ENCODE results near the gene NT5C. TPM values are rescaled to one million over a fixed set of nuclear protein-coding genes. Genes with fewer than 3 reads are reported as not detected.
"Not testable (repeated sequence)": the region's sequence is repeated elsewhere in the genome, so short reads cannot be mapped to it uniquely, and the experiment has no call there.

NT5C gene
- total and polyA plus RNA-seq, 9 donors, result 38.3 to 55.6 (median 44.0) TPM

DNA sequence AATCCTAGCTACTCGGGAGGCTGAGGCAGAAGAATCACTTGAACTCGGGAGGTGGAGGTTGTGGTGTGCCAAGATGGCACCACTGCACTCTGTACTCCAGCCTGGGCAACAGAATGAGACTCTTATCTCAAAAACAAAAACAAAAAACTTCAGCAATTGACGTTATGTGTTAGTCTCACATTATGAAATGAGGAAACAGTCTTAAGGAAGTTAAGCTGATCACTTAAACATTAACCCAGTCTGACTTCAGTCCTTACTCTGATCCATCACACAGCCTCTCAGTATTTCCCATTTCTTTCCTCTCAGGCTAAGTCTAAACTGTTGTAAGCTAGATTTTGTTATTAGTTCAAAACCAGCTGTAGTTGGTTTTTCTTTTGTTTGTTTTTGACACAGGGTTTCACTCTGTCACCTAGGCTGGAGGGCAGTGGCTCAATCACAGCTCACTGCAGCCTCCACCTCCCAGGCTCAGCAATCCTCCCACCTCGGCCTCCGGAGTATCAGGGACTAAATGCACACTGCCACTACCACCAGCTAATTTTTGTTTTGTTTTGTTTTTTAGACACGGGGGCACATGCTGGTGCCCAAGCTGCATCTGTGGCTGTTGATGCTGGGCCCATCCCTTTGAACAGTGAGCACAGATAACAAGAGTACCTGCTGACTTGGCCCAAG, 16.5 kb upstream of the NT5C start:
- H3K9me3 ChIP-seq (replicated peaks; ENCODE audit: control insufficient read depth, low read depth, low read length), result no peaks in the 10 kb centered on the region
- no peak for DNase-seq
- no peak overlapping the region for H3K4me3 ChIP-seq (ENCODE audit: low read length)
- H3K27ac ChIP-seq (ENCODE audit: low read length), result no peak overlapping the region
- WGBS (ENCODE audit: insufficient coverage), result 92% methylated on average over 1 of the region's 6 CpGs
- H3K27me3 ChIP-seq (ENCODE audit: control insufficient read depth, insufficient read depth, low read length), result no peaks in the 10 kb centered on the region
- H3K4me1 ChIP-seq (ENCODE audit: control insufficient read depth, insufficient read depth, low read length), result peaks cover 11% of the 10 kb centered on the region
- peaks cover 55% of the 10 kb centered on the region for H3K36me3 ChIP-seq (ENCODE audit: control insufficient read depth, insufficient read depth, low read length)

DNA sequence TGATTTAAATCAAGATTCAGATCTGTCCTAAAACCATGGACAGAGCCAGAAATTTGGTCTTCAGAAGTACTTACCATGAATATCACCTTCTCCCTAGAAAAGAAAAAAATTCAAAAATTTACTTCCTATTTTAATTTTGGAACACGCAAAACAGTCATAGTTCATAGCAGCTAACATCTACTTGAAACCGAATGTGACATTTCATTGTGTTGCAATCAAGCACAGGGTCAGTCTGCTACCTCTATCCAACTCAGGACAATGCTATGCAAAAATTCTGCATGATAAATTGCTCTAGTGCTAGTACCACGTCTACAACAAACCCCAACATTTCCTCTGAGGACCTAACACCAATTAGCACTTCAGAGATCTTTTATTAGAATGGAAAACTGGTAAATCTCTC, 15.1 kb upstream of the NT5C start:
- 100% methylated on average over 2 of the region's 3 CpGs for WGBS (ENCODE audit: insufficient coverage)
- Histone ChIP-seq H3K27ac (ENCODE audit: low read length) (no peak overlapping the region), H3K9me3 (replicated peaks; ENCODE audit: control insufficient read depth, low read depth, low read length) (no peaks in the 10 kb centered on the region), H3K4me1 (ENCODE audit: control insufficient read depth, insufficient read depth, low read length) (peaks cover 4% of the 10 kb centered on the region), H3K4me3 (ENCODE audit: low read length) (no peak overlapping the region), H3K36me3 (ENCODE audit: control insufficient read depth, insufficient read depth, low read length) (peaks cover 64% of the 10 kb centered on the region), H3K27me3 (ENCODE audit: control insufficient read depth, insufficient read depth, low read length) (no peaks in the 10 kb centered on the region)
- no peak for DNase-seq

DNA sequence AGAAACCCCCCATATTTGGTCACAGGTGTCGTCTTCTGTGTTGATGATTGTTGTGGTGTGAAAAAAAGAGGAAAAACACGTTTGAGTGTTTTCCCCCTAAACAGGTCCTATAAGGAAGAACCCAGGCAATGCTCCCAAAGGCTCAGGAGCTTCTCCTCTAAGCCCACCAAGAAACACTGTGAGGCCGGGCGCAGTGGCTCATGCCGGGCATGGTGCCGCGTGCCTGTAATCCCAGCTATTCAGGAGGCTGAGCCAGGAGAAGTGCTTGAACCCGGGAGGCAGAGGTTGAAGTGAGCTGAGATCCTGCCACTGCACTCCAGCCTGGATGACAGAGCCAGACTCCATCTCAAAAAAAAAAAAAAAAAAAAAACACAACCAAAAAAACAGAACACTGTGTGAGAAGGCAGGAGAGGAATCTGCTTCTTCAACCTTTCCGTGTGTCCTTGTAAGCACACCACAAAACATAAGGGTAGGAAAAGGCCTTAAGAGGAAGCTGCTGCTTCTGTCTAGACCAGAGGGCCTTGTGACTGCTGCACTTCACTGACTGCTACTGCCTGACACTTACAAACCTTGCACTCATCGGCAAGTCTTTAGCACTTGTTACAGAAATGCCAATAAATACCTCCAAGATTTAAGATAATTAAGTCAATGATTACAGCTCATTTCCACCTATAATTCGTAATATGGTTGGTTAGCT, 13.4 kb upstream of the NT5C start:
- H3K27ac ChIP-seq (ENCODE audit: low read length), result no peak overlapping the region
- peak; percentile 46 for DNase-seq
- H3K4me3 ChIP-seq (ENCODE audit: low read length), result no peak overlapping the region
- H3K4me1 ChIP-seq (ENCODE audit: control insufficient read depth, insufficient read depth, low read length), result no peaks in the 10 kb centered on the region
- H3K9me3 ChIP-seq (replicated peaks; ENCODE audit: control insufficient read depth, low read depth, low read length), result no peaks in the 10 kb centered on the region
- 91% methylated on average over 6 of the region's 11 CpGs for WGBS (ENCODE audit: insufficient coverage)
- peaks cover 72% of the 10 kb centered on the region for H3K36me3 ChIP-seq (ENCODE audit: control insufficient read depth, insufficient read depth, low read length)
- H3K27me3 ChIP-seq (ENCODE audit: control insufficient read depth, insufficient read depth, low read length), result no peaks in the 10 kb centered on the region

DNA sequence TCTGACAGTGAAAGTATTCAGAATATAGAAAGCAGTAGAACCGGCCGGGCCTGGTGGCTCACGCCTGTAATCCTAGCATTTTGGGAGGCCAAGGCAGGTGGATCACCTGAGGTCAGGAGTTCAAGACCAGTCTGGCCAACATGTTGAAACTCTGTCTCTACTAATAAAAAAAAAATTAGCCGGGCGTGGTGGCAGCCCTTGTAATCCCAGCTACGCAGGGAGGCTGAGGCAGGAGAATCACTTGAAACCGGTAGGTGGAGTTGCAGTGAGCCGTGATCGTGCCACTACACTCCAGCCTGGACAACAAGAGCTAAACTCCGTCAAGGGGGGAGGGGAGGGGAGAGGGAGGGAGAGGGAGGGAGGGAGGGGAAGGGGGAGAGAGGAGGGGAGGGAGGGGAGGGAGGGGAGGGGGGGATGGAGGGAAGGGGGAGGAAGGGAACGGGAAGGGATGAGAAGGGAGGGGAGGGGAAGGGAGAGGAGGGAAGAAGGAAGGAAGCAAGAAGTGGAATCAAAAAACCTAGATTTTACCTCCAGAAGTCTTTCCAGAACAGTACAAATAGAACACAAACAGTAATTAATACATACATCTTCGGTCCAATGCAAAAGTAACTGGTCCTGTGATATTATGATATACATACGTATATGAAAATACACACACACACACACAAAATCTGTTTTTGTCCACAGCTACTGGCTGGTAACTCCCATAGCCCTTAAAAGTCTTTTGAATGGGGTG, 10.9 kb upstream of the NT5C start:
- Histone ChIP-seq H3K4me1 (ENCODE audit: control insufficient read depth, insufficient read depth, low read length) (no peaks in the 10 kb centered on the region), H3K27me3 (ENCODE audit: control insufficient read depth, insufficient read depth, low read length) (no peaks in the 10 kb centered on the region), H3K4me3 (ENCODE audit: low read length) (no peak overlapping the region), H3K27ac (ENCODE audit: low read length) (no peak overlapping the region), H3K36me3 (ENCODE audit: control insufficient read depth, insufficient read depth, low read length) (peaks cover 65% of the 10 kb centered on the region), H3K9me3 (replicated peaks; ENCODE audit: control insufficient read depth, low read depth, low read length) (no peaks in the 10 kb centered on the region)
- 91% methylated on average over 6 of the region's 13 CpGs for WGBS (ENCODE audit: insufficient coverage)
- DNase-seq, result no peak

DNA sequence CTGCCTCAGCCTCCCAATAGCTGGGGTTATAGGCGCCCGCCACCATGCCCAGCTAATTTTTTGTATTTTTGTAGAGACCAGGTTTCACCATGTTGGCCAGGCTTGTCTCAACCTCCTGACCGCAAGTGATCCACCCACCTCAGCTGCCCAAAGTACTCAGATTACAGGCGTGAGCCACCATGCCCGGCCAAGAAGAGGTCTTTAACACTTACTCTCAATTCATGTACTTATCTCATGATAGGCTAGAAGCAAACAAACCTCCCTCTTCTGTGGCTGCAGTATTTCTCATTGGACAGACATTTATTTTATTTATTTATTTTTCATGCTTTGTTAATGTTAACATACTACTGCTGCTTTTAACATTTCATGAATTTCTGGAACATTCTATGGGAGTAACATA, 7.0 kb upstream of the NT5C start:
- Histone ChIP-seq H3K4me3 (ENCODE audit: low read length) (no peak overlapping the region), H3K27me3 (ENCODE audit: control insufficient read depth, insufficient read depth, low read length) (no peaks in the 10 kb centered on the region), H3K9me3 (replicated peaks; ENCODE audit: control insufficient read depth, low read depth, low read length) (no peaks in the 10 kb centered on the region), H3K27ac (ENCODE audit: low read length) (no peak overlapping the region), H3K4me1 (ENCODE audit: control insufficient read depth, insufficient read depth, low read length) (no peaks in the 10 kb centered on the region), H3K36me3 (ENCODE audit: control insufficient read depth, insufficient read depth, low read length) (peaks cover 37% of the 10 kb centered on the region)
- DNase-seq, result no peak
- WGBS (ENCODE audit: insufficient coverage), result 100% methylated on average over 2 of the region's 5 CpGs

DNA sequence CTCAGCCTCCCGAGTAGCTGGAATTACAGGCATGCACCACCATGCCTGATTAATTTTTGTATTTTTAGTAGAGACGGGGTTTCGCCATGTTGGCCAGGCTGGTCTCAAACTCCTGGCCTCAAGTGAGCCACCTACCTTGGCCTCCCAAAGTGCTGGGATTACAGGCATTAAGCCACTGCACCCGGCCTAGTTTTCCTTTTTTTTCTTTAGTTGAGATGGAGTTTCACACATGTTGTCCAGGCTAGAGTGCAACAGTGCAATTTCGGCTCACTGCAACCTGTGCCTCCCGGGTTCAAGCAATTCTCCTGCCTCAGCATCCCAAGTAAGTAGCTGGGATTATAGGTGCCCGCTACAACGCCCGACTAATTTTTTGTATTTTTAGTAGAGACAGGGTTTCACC, 6.2 kb upstream of the NT5C start:
- H3K4me1 ChIP-seq (ENCODE audit: control insufficient read depth, insufficient read depth, low read length); H3K27me3 ChIP-seq (ENCODE audit: control insufficient read depth, insufficient read depth, low read length); H3K4me3 ChIP-seq (ENCODE audit: low read length); DNase-seq; H3K9me3 ChIP-seq (replicated peaks; ENCODE audit: control insufficient read depth, low read depth, low read length); H3K27ac ChIP-seq (ENCODE audit: low read length): not testable (repeated sequence)
- peaks cover 30% of the 10 kb centered on the region for H3K36me3 ChIP-seq (ENCODE audit: control insufficient read depth, insufficient read depth, low read length)
- WGBS (ENCODE audit: insufficient coverage), result 94% methylated on average over 6 of the region's 9 CpGs

DNA sequence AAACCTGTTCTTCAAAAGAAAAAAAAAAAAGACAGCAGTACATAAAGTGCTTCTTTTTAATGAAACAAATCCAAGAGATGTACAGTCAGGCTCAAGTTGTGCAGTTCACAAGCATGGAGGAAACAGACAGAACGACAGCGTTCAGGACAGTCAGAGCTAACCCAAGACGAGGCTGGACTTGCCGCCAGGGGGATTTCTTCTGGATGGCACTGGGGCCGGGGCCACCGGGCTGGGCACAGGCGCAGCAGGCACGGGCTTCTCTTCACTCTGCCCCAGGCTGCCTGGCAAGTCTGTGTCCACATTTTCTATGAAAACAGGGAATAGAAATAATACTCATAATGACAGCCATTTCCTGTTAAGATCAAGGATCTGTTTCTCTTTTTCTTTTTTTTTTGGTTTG, 4.4 kb upstream of the NT5C start:
- Histone ChIP-seq H3K4me3 (ENCODE audit: low read length) (no peak overlapping the region), H3K27ac (ENCODE audit: low read length) (no peak overlapping the region), H3K9me3 (replicated peaks; ENCODE audit: control insufficient read depth, low read depth, low read length) (no peaks in the 10 kb centered on the region), H3K4me1 (ENCODE audit: control insufficient read depth, insufficient read depth, low read length) (peaks cover 6% of the 10 kb centered on the region), H3K36me3 (ENCODE audit: control insufficient read depth, insufficient read depth, low read length) (peaks cover 20% of the 10 kb centered on the region), H3K27me3 (ENCODE audit: control insufficient read depth, insufficient read depth, low read length) (no peaks in the 10 kb centered on the region)
- DNase-seq, result no peak
- WGBS (ENCODE audit: insufficient coverage), result 84% methylated on average over 4 of the region's 8 CpGs

DNA sequence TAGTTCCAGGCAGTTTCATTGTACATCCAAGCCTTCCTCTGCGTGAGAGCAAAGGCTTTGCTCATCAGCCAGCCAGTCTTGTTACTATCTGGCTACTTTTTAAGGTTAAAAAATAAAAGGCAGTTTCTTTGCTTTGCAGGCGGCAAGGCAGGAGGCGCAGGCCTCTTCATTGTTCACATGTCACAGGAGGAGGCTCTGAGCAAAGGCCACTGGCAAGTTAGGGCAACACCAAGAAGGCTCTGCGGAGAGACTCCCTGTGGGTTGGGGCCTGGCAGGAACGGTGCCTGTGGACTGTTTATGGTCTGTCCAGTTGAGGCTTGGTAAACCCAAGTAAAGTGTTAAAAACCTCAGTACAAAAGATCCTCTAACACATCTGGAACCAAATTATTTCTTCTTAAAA, 3.9 kb upstream of the NT5C start:
- H3K9me3 ChIP-seq (replicated peaks; ENCODE audit: control insufficient read depth, low read depth, low read length), result no peaks in the 10 kb centered on the region
- H3K27ac ChIP-seq (ENCODE audit: low read length), result no peak overlapping the region
- DNase-seq, result no peak
- H3K4me3 ChIP-seq (ENCODE audit: low read length), result no peak overlapping the region
- H3K27me3 ChIP-seq (ENCODE audit: control insufficient read depth, insufficient read depth, low read length), result no peaks in the 10 kb centered on the region
- peaks cover 16% of the 10 kb centered on the region for H3K36me3 ChIP-seq (ENCODE audit: control insufficient read depth, insufficient read depth, low read length)
- WGBS (ENCODE audit: insufficient coverage), result 90% methylated on average over 2 of the region's 5 CpGs
- H3K4me1 ChIP-seq (ENCODE audit: control insufficient read depth, insufficient read depth, low read length), result peaks cover 11% of the 10 kb centered on the region

DNA sequence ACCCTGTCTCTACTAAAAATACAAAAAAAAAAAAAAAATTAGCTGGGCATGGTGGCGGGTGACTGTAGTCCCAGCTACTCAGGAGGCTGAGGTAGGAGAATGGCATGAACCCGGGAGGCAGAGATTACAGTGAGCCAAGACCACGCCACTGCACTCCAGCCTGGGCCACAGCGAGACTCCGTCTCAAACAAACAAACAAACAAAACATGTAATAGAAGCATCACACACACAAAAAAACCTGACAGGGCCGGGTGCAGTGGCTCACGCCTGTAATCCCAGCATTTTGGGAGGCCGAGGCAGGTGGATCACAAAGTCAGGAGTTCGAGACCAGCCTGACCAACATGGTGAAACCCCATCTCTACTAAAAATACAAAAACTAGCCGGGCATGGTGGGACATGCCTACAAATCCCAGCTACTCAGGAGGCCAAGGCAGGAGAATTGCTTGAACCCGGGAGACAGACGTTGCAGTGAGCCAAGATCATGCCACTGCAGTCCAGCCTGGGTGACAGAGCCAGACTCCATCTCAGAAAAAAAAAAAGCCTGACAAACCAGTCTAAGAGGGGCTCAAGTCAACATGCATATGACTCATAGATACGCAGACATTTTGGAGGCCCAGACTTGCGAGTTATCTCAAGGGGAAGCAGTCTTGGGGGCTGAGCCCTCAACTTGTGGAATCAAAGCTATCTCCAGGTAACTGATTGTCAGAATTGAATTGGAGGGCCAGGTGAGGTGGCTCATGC, 2.2 kb upstream of the NT5C start:
- Histone ChIP-seq H3K36me3 (ENCODE audit: control insufficient read depth, insufficient read depth, low read length) (peaks cover 28% of the 10 kb centered on the region), H3K4me1 (ENCODE audit: control insufficient read depth, insufficient read depth, low read length) (peaks cover 15% of the 10 kb centered on the region)
- H3K9me3 ChIP-seq (replicated peaks; ENCODE audit: control insufficient read depth, low read depth, low read length); DNase-seq; H3K27me3 ChIP-seq (ENCODE audit: control insufficient read depth, insufficient read depth, low read length); H3K4me3 ChIP-seq (ENCODE audit: low read length); H3K27ac ChIP-seq (ENCODE audit: low read length): not testable (repeated sequence)
- 84% methylated on average over 10 of the region's 14 CpGs for WGBS (ENCODE audit: insufficient coverage)

DNA sequence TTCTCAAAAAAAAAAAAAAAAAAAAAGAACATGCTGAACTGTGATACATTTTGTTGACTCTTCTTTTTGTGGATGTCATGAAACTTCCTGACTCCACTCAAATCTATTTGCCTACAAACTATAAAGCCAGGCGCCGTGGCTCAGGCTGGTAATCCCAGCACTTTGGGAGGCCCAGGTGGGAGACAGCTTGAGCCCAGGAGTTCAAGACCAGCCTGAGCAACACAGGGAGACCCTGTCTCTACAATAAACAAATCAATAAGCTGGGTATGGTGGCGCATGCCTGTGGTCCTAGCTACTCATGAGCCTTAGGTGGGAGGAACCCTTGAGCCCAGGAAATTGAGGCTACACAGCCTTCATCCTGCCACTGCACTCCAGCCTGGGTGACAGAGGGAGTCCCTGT, 1.5 kb upstream of the NT5C start:
- Histone ChIP-seq H3K4me1 (ENCODE audit: control insufficient read depth, insufficient read depth, low read length) (peaks cover 18% of the 10 kb centered on the region), H3K27ac (ENCODE audit: low read length) (no peak overlapping the region), H3K4me3 (ENCODE audit: low read length) (no peak overlapping the region), H3K36me3 (ENCODE audit: control insufficient read depth, insufficient read depth, low read length) (peaks cover 29% of the 10 kb centered on the region), H3K27me3 (ENCODE audit: control insufficient read depth, insufficient read depth, low read length) (no peaks in the 10 kb centered on the region), H3K9me3 (replicated peaks; ENCODE audit: control insufficient read depth, low read depth, low read length) (no peaks in the 10 kb centered on the region)
- WGBS (ENCODE audit: insufficient coverage), result no CpG with 5 or more reads among the region's 3 CpGs
- no peak for DNase-seq

All from muscle of leg (tissue), 11 donors.